Colonic mucosa (tissue), 4 donors: ENCODE results near the gene F13B. TPM values are rescaled to one million over a fixed set of nuclear protein-coding genes. Genes with fewer than 3 reads are reported as not detected.

Experiments
- DNase-seq: peaks from one replicate; pipeline ENCODE4 v3.0.0-alpha.2; 2020
- H3K27ac ChIP-seq: fragments of 200-600 bp; one replicate; pipeline ENCODE4 v1.8.0; 2021
- H3K27me3 ChIP-seq: fragments of 200-600 bp; one replicate; pipeline ENCODE4 v1.8.0; 2021
- H3K36me3 ChIP-seq: fragments of 200-600 bp; one replicate; pipeline ENCODE4 v1.8.0; 2021
- H3K4me1 ChIP-seq: fragments of 200-600 bp; one replicate; pipeline ENCODE4 v1.8.0; 2021; ENCODE audit warnings: mild to moderate bottlenecking
- H3K4me3 ChIP-seq: fragments of 200-600 bp; one replicate; pipeline ENCODE4 v1.8.0; 2021
- H3K9ac ChIP-seq, 2 donors: one replicate each; pipeline ENCODE4 v1.7.0; 2013; ENCODE audit warnings: control low read depth in 2 of 2, low read depth in 2 of 2, low read length in 2 of 2
- H3K9me3 ChIP-seq: fragments of 200-600 bp; one replicate; pipeline ENCODE4 v1.8.0; 2021
- CTCF ChIP-seq: fragments of 200-600 bp; IDR thresholded peaks from one replicate; pipeline ENCODE4 v1.8.0; 2022; ENCODE audit warnings: antibody characterized with exemption, mild to moderate bottlenecking
- intact Hi-C: fragments of 100-400 bp; cut with DNase I; formaldehyde crosslinking; loops from one replicate; pipeline ENCODE4 v1.14.1; 2022
- total RNA-seq, 2 donors: library from RNA; stranded (reverse); fragmentation: NEBNext Ultra II Directional in 1 of 2; extraction: Animal tissue kit (Norgen Biotek cat#: 25700) in 1 of 2; gene quantifications; one replicate each; pipeline ENCODE4 v1.2.1, GENCODE V29; 2021
- donor health status: healthy.
- donor health status: DM: no; HTN: no; CAD: no.
- donor health status: DM: no; HTN: no; CAD: no.

F13B gene
- total RNA-seq, 2 donors from 2014 or later = not detected

- H3K36me3 ChIP-seq = no peaks in the 10 kb centered on the region
- no peak overlapping the region for H3K27ac ChIP-seq
- no peak for DNase-seq
- intact Hi-C loops = no loop called here
- TF ChIP-seq CTCF = no peak
- H3K9me3 ChIP-seq = no peaks in the 10 kb centered on the region
- no peak overlapping the region for H3K4me3 ChIP-seq
- no peak overlapping the region for H3K9ac ChIP-seq
- H3K4me1 ChIP-seq = no peaks in the 10 kb centered on the region
- no peaks in the 10 kb centered on the region for H3K27me3 ChIP-seq
These were observed 39.7 kb downstream of the F13B start for GRCh38 chr1:197027359-197027758.

DNA sequence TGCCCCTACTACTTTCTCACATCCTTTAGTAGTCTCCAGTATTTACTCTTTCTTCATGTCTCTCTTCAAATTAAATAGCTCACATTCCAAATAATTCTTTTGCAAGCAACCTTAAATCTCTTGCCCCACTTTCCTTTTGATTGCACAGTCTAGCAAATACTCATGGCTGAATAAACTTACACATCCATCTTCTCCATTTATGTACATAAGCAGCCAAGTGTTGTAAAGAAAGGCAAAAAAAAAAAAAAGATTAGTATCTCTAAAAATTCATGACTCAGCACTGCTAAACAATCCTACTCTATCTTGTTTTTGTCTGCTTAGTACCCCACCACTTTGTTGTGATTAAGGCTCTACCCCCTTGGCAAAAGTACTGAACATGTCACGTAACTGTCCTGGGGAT is 42.6 kb downstream of the F13B start:
- Histone ChIP-seq H3K27me3 (no peaks in the 10 kb centered on the region), H3K36me3 (no peaks in the 10 kb centered on the region), H3K27ac (no peak overlapping the region), H3K4me1 (no peaks in the 10 kb centered on the region), H3K9ac (no peak overlapping the region), H3K9me3 (no peaks in the 10 kb centered on the region), H3K4me3 (no peak overlapping the region)
- intact Hi-C loops = no loop called here
- no peak for TF ChIP-seq CTCF
- no peak for DNase-seq

DNA sequence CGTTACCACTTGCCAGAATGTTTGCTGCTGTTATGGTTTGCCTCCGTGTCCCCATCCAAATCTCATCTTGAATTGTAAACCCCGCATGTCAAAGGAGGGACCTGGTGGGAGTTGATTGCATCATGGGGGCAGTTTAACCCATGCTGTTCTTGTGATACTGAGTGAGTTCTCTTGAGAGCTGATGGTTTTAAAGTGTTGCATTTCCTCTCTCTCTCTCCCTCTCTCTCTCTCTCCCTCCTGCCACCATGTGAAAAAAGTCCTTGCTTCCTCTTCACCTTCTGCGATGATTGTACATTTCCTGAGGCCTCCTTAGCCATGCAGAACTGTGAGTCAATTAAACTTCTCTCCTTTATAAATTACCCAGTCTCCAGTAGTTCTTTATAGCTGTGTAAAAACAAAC is 45.3 kb downstream of the F13B start:
- TF ChIP-seq CTCF = no peak
- Histone ChIP-seq H3K9ac (no peak overlapping the region), H3K4me3 (no peak overlapping the region), H3K4me1 (no peaks in the 10 kb centered on the region), H3K9me3 (no peaks in the 10 kb centered on the region), H3K27ac (no peak overlapping the region), H3K36me3 (no peaks in the 10 kb centered on the region), H3K27me3 (no peaks in the 10 kb centered on the region)
- no peak for DNase-seq
- intact Hi-C loops = no loop called here

DNA sequence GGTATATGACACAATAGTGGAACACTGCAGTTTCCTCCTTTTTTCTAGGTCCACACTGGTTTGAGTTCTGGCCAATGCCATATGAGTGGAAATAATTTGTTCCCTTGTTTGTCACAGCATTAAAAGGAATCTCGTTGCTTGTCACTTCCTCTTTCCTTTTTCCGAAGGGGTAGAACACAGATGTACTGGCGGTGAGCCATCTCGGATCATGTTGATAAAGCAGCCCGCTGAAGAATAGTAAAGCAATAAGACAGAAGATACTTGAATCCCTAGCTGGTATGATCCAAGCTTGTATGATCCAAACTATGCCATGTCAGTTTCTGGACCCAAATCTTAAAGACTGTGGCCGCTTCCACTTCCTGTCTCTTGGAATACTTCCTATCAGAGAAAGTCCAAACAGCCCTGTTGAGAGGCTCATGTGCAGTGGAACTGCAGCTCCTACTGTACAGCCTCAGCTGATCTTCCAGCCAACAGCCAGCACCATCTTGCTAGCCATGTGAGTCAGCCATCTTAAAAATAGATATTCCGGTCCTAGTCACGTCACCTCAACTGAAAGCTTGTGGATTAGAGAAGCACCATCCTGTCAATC is 49.4 kb downstream of the F13B start:
- H3K9ac ChIP-seq = no peak overlapping the region
- no peaks in the 10 kb centered on the region for H3K9me3 ChIP-seq
- no peak overlapping the region for H3K27ac ChIP-seq
- H3K36me3 ChIP-seq = no peaks in the 10 kb centered on the region
- no peaks in the 10 kb centered on the region for H3K27me3 ChIP-seq
- H3K4me3 ChIP-seq = no peak overlapping the region
- intact Hi-C loops = no loop called here
- TF ChIP-seq CTCF = no peak
- no peaks in the 10 kb centered on the region for H3K4me1 ChIP-seq
- DNase-seq = no peak

DNA sequence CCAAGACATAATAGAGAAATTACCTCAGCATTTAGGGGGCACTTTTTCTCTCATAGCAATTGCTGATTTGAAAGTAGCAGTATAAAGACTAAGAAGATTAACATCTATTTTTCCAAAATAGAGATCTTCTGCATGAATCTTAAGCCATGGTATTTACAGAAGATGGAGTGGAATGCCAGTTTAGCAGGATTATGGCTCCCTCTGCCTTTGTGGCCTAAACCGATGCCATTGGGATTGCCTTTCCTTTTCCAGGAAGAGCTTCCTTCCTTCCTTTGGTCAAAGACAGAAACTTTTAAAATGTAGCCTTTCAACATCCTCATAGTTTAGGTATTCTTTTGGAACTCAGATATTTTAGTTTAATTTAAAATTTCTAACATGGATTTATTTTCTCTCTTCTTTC is 50.3 kb downstream of the F13B start:
- H3K36me3 ChIP-seq = no peaks in the 10 kb centered on the region
- TF ChIP-seq CTCF = no peak
- no peaks in the 10 kb centered on the region for H3K4me1 ChIP-seq
- intact Hi-C loops = no loop called here
- H3K9ac ChIP-seq = no peak overlapping the region
- no peak overlapping the region for H3K4me3 ChIP-seq
- H3K9me3 ChIP-seq = no peaks in the 10 kb centered on the region
- no peak overlapping the region for H3K27ac ChIP-seq
- no peak for DNase-seq
- H3K27me3 ChIP-seq = no peaks in the 10 kb centered on the region
